Measurements from ENCODE around the gene GPR137.

DNA sequence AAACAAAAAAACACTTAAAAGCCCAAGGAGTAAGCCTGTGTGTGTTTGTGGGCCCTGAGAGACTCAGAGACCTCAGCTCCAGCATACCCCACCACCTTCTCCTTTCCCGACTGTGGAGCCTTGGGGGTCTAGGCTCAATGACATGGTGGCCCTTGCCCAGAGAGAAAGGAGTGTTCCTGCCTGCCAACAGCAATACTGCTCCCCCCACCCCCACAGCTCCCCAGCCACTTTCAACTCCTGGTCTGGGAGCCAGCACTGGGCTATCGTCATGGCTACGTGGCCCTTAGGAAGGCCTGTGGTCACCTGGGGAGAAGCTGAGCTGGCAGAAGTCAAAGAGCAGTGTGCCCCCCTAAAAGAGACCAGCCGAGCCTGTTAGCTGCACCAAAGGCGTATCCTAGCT, 41.5 kb upstream of the GPR137 start:
- TF ChIP-seq, protein P1, sequence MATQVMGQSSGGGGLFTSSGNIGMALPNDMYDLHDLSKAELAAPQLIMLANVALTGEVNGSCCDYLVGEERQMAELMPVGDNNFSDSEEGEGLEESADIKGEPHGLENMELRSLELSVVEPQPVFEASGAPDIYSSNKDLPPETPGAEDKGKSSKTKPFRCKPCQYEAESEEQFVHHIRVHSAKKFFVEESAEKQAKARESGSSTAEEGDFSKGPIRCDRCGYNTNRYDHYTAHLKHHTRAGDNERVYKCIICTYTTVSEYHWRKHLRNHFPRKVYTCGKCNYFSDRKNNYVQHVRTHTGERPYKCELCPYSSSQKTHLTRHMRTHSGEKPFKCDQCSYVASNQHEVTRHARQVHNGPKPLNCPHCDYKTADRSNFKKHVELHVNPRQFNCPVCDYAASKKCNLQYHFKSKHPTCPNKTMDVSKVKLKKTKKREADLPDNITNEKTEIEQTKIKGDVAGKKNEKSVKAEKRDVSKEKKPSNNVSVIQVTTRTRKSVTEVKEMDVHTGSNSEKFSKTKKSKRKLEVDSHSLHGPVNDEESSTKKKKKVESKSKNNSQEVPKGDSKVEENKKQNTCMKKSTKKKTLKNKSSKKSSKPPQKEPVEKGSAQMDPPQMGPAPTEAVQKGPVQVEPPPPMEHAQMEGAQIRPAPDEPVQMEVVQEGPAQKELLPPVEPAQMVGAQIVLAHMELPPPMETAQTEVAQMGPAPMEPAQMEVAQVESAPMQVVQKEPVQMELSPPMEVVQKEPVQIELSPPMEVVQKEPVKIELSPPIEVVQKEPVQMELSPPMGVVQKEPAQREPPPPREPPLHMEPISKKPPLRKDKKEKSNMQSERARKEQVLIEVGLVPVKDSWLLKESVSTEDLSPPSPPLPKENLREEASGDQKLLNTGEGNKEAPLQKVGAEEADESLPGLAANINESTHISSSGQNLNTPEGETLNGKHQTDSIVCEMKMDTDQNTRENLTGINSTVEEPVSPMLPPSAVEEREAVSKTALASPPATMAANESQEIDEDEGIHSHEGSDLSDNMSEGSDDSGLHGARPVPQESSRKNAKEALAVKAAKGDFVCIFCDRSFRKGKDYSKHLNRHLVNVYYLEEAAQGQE (IDR thresholded peaks at IDR 0.05; ENCODE audit: insufficient read depth in 1 of 2, low read depth in 2 of 2, low read length in 2 of 2) = no peak
- TF ChIP-seq TAF1 (IDR thresholded peaks at IDR 0.05; ENCODE audit: borderline replicate concordance, insufficient read depth, low read length) = no peak
